ENCODE measurements around the gene UBE3B.
"Not testable (repeated sequence)": the region's sequence is repeated elsewhere in the genome, so short reads cannot be mapped to it uniquely, and the experiment has no call there.

The UBE3B gene

GRCh38 chr12:109436188-109436560 is 41.3 kb upstream of the UBE3B start:
- 62 to 65% methylated on average over 7 of the region's 7 CpGs for WGBS, 2 experiments
- Histone ChIP-seq H3K27ac (ENCODE audit: insufficient read depth, low read depth, low read length, poor library complexity, severe bottlenecking) (no peak overlapping the region), H3K27me3 (ENCODE audit: control insufficient read depth, insufficient read depth, low read length, poor library complexity, severe bottlenecking) (no peaks in the 10 kb centered on the region), H3K4me3 (ENCODE audit: insufficient read depth, low read depth, low read length) (no peak overlapping the region), H3K36me3 (ENCODE audit: control insufficient read depth, insufficient read depth, low read length) (no peaks in the 10 kb centered on the region), H3K9me3 (ENCODE audit: control insufficient read depth, low read length) (no peaks in the 10 kb centered on the region), H3K4me1 (ENCODE audit: control insufficient read depth, insufficient read depth, low read length) (peaks cover 3% of the 10 kb centered on the region)

- WGBS, 2 experiments: 94% methylated on average over 6 of the region's 6 CpGs
- no peak overlapping the region for H3K4me3 ChIP-seq (ENCODE audit: insufficient read depth, low read depth, low read length)
- H3K27ac ChIP-seq (ENCODE audit: insufficient read depth, low read depth, low read length, poor library complexity, severe bottlenecking): no peak overlapping the region
- no peaks in the 10 kb centered on the region for H3K27me3 ChIP-seq (ENCODE audit: control insufficient read depth, insufficient read depth, low read length, poor library complexity, severe bottlenecking)
- H3K9me3 ChIP-seq (ENCODE audit: control insufficient read depth, low read length): no peaks in the 10 kb centered on the region
- peaks cover 7% of the 10 kb centered on the region for H3K4me1 ChIP-seq (ENCODE audit: control insufficient read depth, insufficient read depth, low read length)
- no peaks in the 10 kb centered on the region for H3K36me3 ChIP-seq (ENCODE audit: control insufficient read depth, insufficient read depth, low read length)
Observed at GRCh38 chr12:109439181-109439580, 38.3 kb upstream of the UBE3B start.

GRCh38 chr12:109439951-109440350 is 37.5 kb upstream of the UBE3B start:
- 95 to 96% methylated on average over 13 of the region's 13 CpGs for WGBS, 2 experiments
- not testable (repeated sequence) for H3K36me3 ChIP-seq (ENCODE audit: control insufficient read depth, insufficient read depth, low read length); H3K27ac ChIP-seq (ENCODE audit: insufficient read depth, low read depth, low read length, poor library complexity, severe bottlenecking); H3K4me1 ChIP-seq (ENCODE audit: control insufficient read depth, insufficient read depth, low read length); H3K4me3 ChIP-seq (ENCODE audit: insufficient read depth, low read depth, low read length); H3K27me3 ChIP-seq (ENCODE audit: control insufficient read depth, insufficient read depth, low read length, poor library complexity, severe bottlenecking); H3K9me3 ChIP-seq (ENCODE audit: control insufficient read depth, low read length)

GRCh38 chr12:109440851-109441490 is 36.5 kb upstream of the UBE3B start:
- Histone ChIP-seq H3K36me3 (ENCODE audit: control insufficient read depth, insufficient read depth, low read length) (no peaks in the 10 kb centered on the region), H3K4me3 (ENCODE audit: insufficient read depth, low read depth, low read length) (no peak overlapping the region), H3K4me1 (ENCODE audit: control insufficient read depth, insufficient read depth, low read length) (peaks cover 7% of the 10 kb centered on the region), H3K27me3 (ENCODE audit: control insufficient read depth, insufficient read depth, low read length, poor library complexity, severe bottlenecking) (no peaks in the 10 kb centered on the region), H3K27ac (ENCODE audit: insufficient read depth, low read depth, low read length, poor library complexity, severe bottlenecking) (no peak overlapping the region), H3K9me3 (ENCODE audit: control insufficient read depth, low read length) (no peaks in the 10 kb centered on the region)
- WGBS, 2 experiments: 76 to 82% methylated on average over 8 to 9 of the region's 9 CpGs

- no peak overlapping the region for H3K27ac ChIP-seq (ENCODE audit: insufficient read depth, low read depth, low read length, poor library complexity, severe bottlenecking)
- peaks cover 7% of the 10 kb centered on the region for H3K4me1 ChIP-seq (ENCODE audit: control insufficient read depth, insufficient read depth, low read length)
- 90 to 92% methylated on average over 5 of the region's 5 CpGs for WGBS, 2 experiments
Observed at GRCh38 chr12:109443794-109444193, 33.6 kb upstream of the UBE3B start.

GRCh38 chr12:109444259-109444658 is 33.2 kb upstream of the UBE3B start:
- H3K36me3 ChIP-seq (ENCODE audit: control insufficient read depth, insufficient read depth, low read length): no peaks in the 10 kb centered on the region
- WGBS, 2 experiments: 92 to 93% methylated on average over 6 of the region's 6 CpGs
- H3K27ac ChIP-seq (ENCODE audit: insufficient read depth, low read depth, low read length, poor library complexity, severe bottlenecking): no peak overlapping the region
- no peak overlapping the region for H3K4me3 ChIP-seq (ENCODE audit: insufficient read depth, low read depth, low read length)
- no peaks in the 10 kb centered on the region for H3K9me3 ChIP-seq (ENCODE audit: control insufficient read depth, low read length)
- H3K27me3 ChIP-seq (ENCODE audit: control insufficient read depth, insufficient read depth, low read length, poor library complexity, severe bottlenecking): no peaks in the 10 kb centered on the region
- H3K4me1 ChIP-seq (ENCODE audit: control insufficient read depth, insufficient read depth, low read length): peaks cover 7% of the 10 kb centered on the region

More at GRCh38 chr12:109443794-109444193, 33.6 kb upstream of the UBE3B start:
- Histone ChIP-seq H3K27me3 (ENCODE audit: control insufficient read depth, insufficient read depth, low read length, poor library complexity, severe bottlenecking) (no peaks in the 10 kb centered on the region), H3K9me3 (ENCODE audit: control insufficient read depth, low read length) (no peaks in the 10 kb centered on the region), H3K4me3 (ENCODE audit: insufficient read depth, low read depth, low read length) (no peak overlapping the region), H3K36me3 (ENCODE audit: control insufficient read depth, insufficient read depth, low read length) (no peaks in the 10 kb centered on the region)

GRCh38 chr12:109445191-109445609 is 32.2 kb upstream of the UBE3B start:
- Histone ChIP-seq H3K27ac (ENCODE audit: insufficient read depth, low read depth, low read length, poor library complexity, severe bottlenecking) (no peak overlapping the region), H3K36me3 (ENCODE audit: control insufficient read depth, insufficient read depth, low read length) (no peaks in the 10 kb centered on the region)
- WGBS, 2 experiments: 94 to 98% methylated on average over 2 of the region's 2 CpGs

GRCh38 chr12:109446869-109447268 is 30.6 kb upstream of the UBE3B start:
- Histone ChIP-seq H3K27ac (ENCODE audit: insufficient read depth, low read depth, low read length, poor library complexity, severe bottlenecking) (no peak overlapping the region), H3K4me1 (ENCODE audit: control insufficient read depth, insufficient read depth, low read length) (no peaks in the 10 kb centered on the region), H3K9me3 (ENCODE audit: control insufficient read depth, low read length) (no peaks in the 10 kb centered on the region), H3K36me3 (ENCODE audit: control insufficient read depth, insufficient read depth, low read length) (peaks cover 4% of the 10 kb centered on the region), H3K4me3 (ENCODE audit: insufficient read depth, low read depth, low read length) (no peak overlapping the region), H3K27me3 (ENCODE audit: control insufficient read depth, insufficient read depth, low read length, poor library complexity, severe bottlenecking) (no peaks in the 10 kb centered on the region)
- 96 to 98% methylated on average over 8 of the region's 8 CpGs for WGBS, 2 experiments

More at GRCh38 chr12:109445191-109445609, 32.2 kb upstream of the UBE3B start:
- Histone ChIP-seq H3K4me1 (ENCODE audit: control insufficient read depth, insufficient read depth, low read length) (peaks cover 7% of the 10 kb centered on the region), H3K27me3 (ENCODE audit: control insufficient read depth, insufficient read depth, low read length, poor library complexity, severe bottlenecking) (no peaks in the 10 kb centered on the region), H3K9me3 (ENCODE audit: control insufficient read depth, low read length) (no peaks in the 10 kb centered on the region), H3K4me3 (ENCODE audit: insufficient read depth, low read depth, low read length) (no peak overlapping the region)

GRCh38 chr12:109447482-109447881 is 30.0 kb upstream of the UBE3B start:
- no peaks in the 10 kb centered on the region for H3K27me3 ChIP-seq (ENCODE audit: control insufficient read depth, insufficient read depth, low read length, poor library complexity, severe bottlenecking)
- 95% methylated on average over 7 to 8 of the region's 9 CpGs for WGBS, 2 experiments
- no peaks in the 10 kb centered on the region for H3K4me1 ChIP-seq (ENCODE audit: control insufficient read depth, insufficient read depth, low read length)
- H3K36me3 ChIP-seq (ENCODE audit: control insufficient read depth, insufficient read depth, low read length): peaks cover 4% of the 10 kb centered on the region
- H3K4me3 ChIP-seq (ENCODE audit: insufficient read depth, low read depth, low read length): no peak overlapping the region
- no peaks in the 10 kb centered on the region for H3K9me3 ChIP-seq (ENCODE audit: control insufficient read depth, low read length)
- H3K27ac ChIP-seq (ENCODE audit: insufficient read depth, low read depth, low read length, poor library complexity, severe bottlenecking): no peak overlapping the region

- 92 to 97% methylated on average over 5 of the region's 5 CpGs for WGBS, 2 experiments
- Histone ChIP-seq H3K9me3 (ENCODE audit: control insufficient read depth, low read length) (no peaks in the 10 kb centered on the region), H3K27ac (ENCODE audit: insufficient read depth, low read depth, low read length, poor library complexity, severe bottlenecking) (no peak overlapping the region), H3K36me3 (ENCODE audit: control insufficient read depth, insufficient read depth, low read length) (peaks cover 5% of the 10 kb centered on the region), H3K27me3 (ENCODE audit: control insufficient read depth, insufficient read depth, low read length, poor library complexity, severe bottlenecking) (no peaks in the 10 kb centered on the region), H3K4me1 (ENCODE audit: control insufficient read depth, insufficient read depth, low read length) (no peaks in the 10 kb centered on the region), H3K4me3 (ENCODE audit: insufficient read depth, low read depth, low read length) (no peak overlapping the region)
Observed at GRCh38 chr12:109448272-109448671, 29.2 kb upstream of the UBE3B start.

Measured in ectodermal cell (in vitro differentiated cells).